K562 (cell line): ENCODE measurements around the gene ADI1. TPM values are rescaled to one million over a fixed set of nuclear protein-coding genes. Genes with fewer than 3 reads are reported as not detected.

ENCODE experiments used
- CREB1 ChIP-seq, 2 experiments: sonication (generic) in 1 of 2; formaldehyde crosslinking in 1 of 2; IDR thresholded peaks; 2 replicates each; pipeline versions ENCODE4 v1.6.1 to v1.8.0; 2012 to 2022; ENCODE audit warnings: inconsistent platforms in 1 of 2, mild to moderate bottlenecking in 1 of 2, missing genetic modification reagents in 1 of 2, moderate library complexity in 1 of 2
- ELF4 ChIP-seq: fragments of 450-650 bp; formaldehyde crosslinking; IDR thresholded peaks from 2 replicates; pipeline ENCODE4 v1.4.0; 2022; ENCODE audit warnings: missing genetic modification characterization
- GTF2E2 ChIP-seq: fragments of 200-800 bp; sonication (Bioruptor generic); IDR thresholded peaks from 2 replicates; pipeline ENCODE4 v1.6.1; 2016; ENCODE audit warnings: missing genetic modification characterization, missing compliant biosample characterization
- HMGN3 ChIP-seq: IDR thresholded peaks from 2 replicates; pipeline ENCODE4 v1.6.1; 2011; ENCODE audit warnings: borderline replicate concordance, low read depth, mild to moderate bottlenecking, mixed read lengths, low read length; ENCODE audit not compliant: insufficient read length; ENCODE audit errors: extremely low read depth
- KDM1A ChIP-seq, 2 experiments: fragments of 450-650 bp; IDR thresholded peaks; 2 replicates each; pipeline ENCODE4 v1.6.1; 2016; ENCODE audit warnings: mild to moderate bottlenecking in 2 of 2
- MAFG ChIP-seq: fragments of 450-650 bp; conservative IDR thresholded peaks from 2 replicates; pipeline ENCODE4 v1.6.1; 2016; ENCODE audit warnings: missing genetic modification characterization, missing compliant biosample characterization
- PCBP1 ChIP-seq: fragments of 200-400 bp; formaldehyde crosslinking; IDR thresholded peaks from 2 replicates; pipeline ENCODE4 v1.6.1; 2018; ENCODE audit warnings: mild to moderate bottlenecking, low read depth, low read length; ENCODE audit not compliant: poor library complexity, severe bottlenecking
- PRPF4 ChIP-seq: fragments of 200-400 bp; formaldehyde crosslinking; IDR thresholded peaks from one replicate; pipeline ENCODE4 v1.6.1; 2017; ENCODE audit warnings: low read length, low read depth, mild to moderate bottlenecking; ENCODE audit not compliant: insufficient read depth, poor library complexity, severe bottlenecking
- SMAD3 ChIP-seq: fragments of 450-650 bp; formaldehyde crosslinking; conservative IDR thresholded peaks from 2 replicates; pipeline ENCODE4 v1.4.0; 2020; ENCODE audit warnings: mild to moderate bottlenecking
- SRF ChIP-seq, 2 experiments: fragments of 250-450, 450-650 bp in 1 of 2; sonication (Bioruptor Pico) in 1 of 2; sonication (generic) in 1 of 2; formaldehyde crosslinking; IDR thresholded peaks; 2 replicates each; pipeline versions ENCODE4 v1.5.0 to v1.5.1; 2020 to 2022; ENCODE audit warnings: mild to moderate bottlenecking in 1 of 2, missing genetic modification reagents in 1 of 2
- TAF7 ChIP-seq: fragments of 450-650 bp; IDR thresholded peaks from 2 replicates; pipeline ENCODE4 v1.6.1; 2016; ENCODE audit warnings: missing genetic modification characterization, missing compliant biosample characterization
- TEAD1 ChIP-seq, 2 experiments: fragments of 450-650 bp in 1 of 2; sonication (generic) in 1 of 2; formaldehyde crosslinking; IDR thresholded peaks; 2 replicates each; pipeline versions ENCODE4 v1.4.0 to v1.8.0; 2020 to 2022; ENCODE audit warnings: mild to moderate bottlenecking in 2 of 2, missing genetic modification reagents in 1 of 2
- TEAD4 ChIP-seq, 2 experiments: sonication (generic) in 1 of 2; formaldehyde crosslinking in 1 of 2; IDR thresholded peaks; 2 replicates each; pipeline versions ENCODE4 v1.6.1 to v1.8.0; 2012 to 2022; ENCODE audit warnings: borderline replicate concordance in 1 of 2, inconsistent platforms in 1 of 2, low read length in 1 of 2, mild to moderate bottlenecking in 1 of 2, missing genetic modification reagents in 1 of 2
- polyA plus RNA-seq, 8 experiments: library from polyadenylated mRNA; depleted of rRNA in 4 of 8; stranded (reverse) in 5 of 8; unstranded in 3 of 8; fragments of >200 nt; fragmentation: Nextera tagmentation in 2 of 8; fragmentation: Illumina TruSeq in 1 of 8; extraction: Ambion mirVana in 2 of 8; extraction: Trizol in 1 of 8; gene quantifications; 2 replicates each; pipeline versions ENCODE4 v1.2.1 to v1.2.3, GENCODE V29; 2011 to 2014; ENCODE audit warnings: inconsistent platforms in 1 of 8, missing spikeins in 1 of 8
- total RNA-seq, 7 experiments: library from RNA; depleted of rRNA in 6 of 7; stranded (reverse); fragments of >200 nt in 6 of 7; fragmentation: Illumina TruSeq in 2 of 7; extraction: Trizol in 2 of 7; gene quantifications; 2 replicates each; pipeline versions ENCODE4 v1.2.1 to v1.2.3, GENCODE V29; 2011 to 2021; ENCODE audit warnings: low replicate concordance in 1 of 7
- TF ChIP-seq, protein P1 (sequence below), 2 experiments: fragments of 450-650 bp; IDR thresholded peaks; 2 replicates each; pipeline ENCODE4 v1.6.1; 2016; ENCODE audit warnings: mild to moderate bottlenecking in 2 of 2, borderline replicate concordance in 1 of 2, low read depth in 1 of 2, moderate library complexity in 1 of 2
- TF ChIP-seq, protein P2 (sequence below): fragments of 250-450 bp; sonication (Bioruptor Pico); IDR thresholded peaks from 2 replicates; pipeline ENCODE4 v1.9.0; 2021; ENCODE audit warnings: mild to moderate bottlenecking
- TF ChIP-seq, protein P3 (sequence below): fragments of 250-450 bp; sonication (Bioruptor Pico); IDR thresholded peaks from 2 replicates; pipeline ENCODE4 v1.6.1; 2021; ENCODE audit warnings: mild to moderate bottlenecking

ADI1 gene
- total and polyA plus RNA-seq, 9 of the 15 experiments (the other 6 are each of a cell fraction or from before 2014, with no cell fraction given) = 6.1 to 51.0 (median 27.1) TPM

DNA sequence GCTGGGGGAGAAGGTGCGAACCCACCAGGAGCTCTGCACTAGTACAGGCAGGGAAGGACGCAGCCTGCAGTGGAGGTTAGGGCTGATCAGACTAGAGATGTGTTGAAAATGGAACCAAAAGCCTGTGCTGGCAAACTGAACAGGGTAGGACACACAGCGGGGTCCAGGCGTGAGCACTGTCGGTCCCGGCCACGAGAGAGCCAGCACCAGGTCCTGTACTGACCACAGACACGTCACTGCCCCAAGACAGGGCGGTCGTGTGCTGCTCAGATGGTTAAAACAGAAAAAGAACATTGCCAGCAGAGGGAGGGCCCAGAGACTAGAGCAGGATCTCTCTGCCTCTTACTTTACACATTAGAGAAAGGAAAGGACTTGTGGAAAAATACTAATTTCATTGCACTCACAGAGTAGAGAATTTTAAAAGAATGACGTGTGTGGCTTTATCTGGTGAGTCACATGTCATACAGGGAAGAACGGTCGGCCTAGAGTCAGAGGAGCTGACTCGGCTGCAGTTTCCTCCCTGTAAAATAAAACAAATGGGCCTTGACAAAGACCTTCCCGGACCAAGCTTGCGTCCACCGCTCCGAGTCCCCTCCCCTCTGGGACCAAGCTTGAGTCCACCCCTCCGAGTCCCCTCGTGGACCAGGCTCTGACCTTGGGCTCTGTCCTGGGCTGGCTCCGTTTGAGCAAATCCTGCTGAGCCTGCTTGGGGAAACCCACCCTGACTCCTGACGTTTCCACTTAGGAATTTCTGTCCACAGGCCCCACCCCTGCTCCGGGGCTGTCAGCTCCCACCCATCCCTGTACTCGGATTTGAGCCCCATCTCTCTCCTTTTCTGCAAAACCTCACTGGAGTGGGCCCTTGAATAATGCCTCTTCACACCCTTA lies 16.7 kb upstream of the ADI1 start (continued):
- TF ChIP-seq TEAD4 (IDR thresholded peaks at IDR 0.05; ENCODE audit: low read length) (peak; percentile 18; the same call in 1 of the 2 replicates), TEAD4 (CRISPR knock-in tag; IDR thresholded peaks at IDR 0.05; ENCODE audit: borderline replicate concordance) (no peak), MAFG (tag) (0 out of 2 replicates have a peak, but pooled peaks have one; percentile 12), PCBP1 (no peak), HMGN3 (no peak), SMAD3 (CRISPR knock-in tag) (no peak), GTF2E2 (no peak), SRF (CRISPR knock-in tag; IDR thresholded peaks at IDR 0.05) (no peak), ELF4 (no peak), CREB1 (IDR thresholded peaks at IDR 0.05) (0 out of 2 replicates have a peak, but pooled peaks have one; percentile 39), CREB1 (CRISPR knock-in tag; IDR thresholded peaks at IDR 0.05) (peak; percentile 79), PRPF4 (no peak), TAF7 (tag) (no peak), KDM1A (IDR thresholded peaks at IDR 0.05) (no peak), TEAD1 (CRISPR knock-in tag; IDR thresholded peaks at IDR 0.05) (no peak)
- TF ChIP-seq, protein P1, sequence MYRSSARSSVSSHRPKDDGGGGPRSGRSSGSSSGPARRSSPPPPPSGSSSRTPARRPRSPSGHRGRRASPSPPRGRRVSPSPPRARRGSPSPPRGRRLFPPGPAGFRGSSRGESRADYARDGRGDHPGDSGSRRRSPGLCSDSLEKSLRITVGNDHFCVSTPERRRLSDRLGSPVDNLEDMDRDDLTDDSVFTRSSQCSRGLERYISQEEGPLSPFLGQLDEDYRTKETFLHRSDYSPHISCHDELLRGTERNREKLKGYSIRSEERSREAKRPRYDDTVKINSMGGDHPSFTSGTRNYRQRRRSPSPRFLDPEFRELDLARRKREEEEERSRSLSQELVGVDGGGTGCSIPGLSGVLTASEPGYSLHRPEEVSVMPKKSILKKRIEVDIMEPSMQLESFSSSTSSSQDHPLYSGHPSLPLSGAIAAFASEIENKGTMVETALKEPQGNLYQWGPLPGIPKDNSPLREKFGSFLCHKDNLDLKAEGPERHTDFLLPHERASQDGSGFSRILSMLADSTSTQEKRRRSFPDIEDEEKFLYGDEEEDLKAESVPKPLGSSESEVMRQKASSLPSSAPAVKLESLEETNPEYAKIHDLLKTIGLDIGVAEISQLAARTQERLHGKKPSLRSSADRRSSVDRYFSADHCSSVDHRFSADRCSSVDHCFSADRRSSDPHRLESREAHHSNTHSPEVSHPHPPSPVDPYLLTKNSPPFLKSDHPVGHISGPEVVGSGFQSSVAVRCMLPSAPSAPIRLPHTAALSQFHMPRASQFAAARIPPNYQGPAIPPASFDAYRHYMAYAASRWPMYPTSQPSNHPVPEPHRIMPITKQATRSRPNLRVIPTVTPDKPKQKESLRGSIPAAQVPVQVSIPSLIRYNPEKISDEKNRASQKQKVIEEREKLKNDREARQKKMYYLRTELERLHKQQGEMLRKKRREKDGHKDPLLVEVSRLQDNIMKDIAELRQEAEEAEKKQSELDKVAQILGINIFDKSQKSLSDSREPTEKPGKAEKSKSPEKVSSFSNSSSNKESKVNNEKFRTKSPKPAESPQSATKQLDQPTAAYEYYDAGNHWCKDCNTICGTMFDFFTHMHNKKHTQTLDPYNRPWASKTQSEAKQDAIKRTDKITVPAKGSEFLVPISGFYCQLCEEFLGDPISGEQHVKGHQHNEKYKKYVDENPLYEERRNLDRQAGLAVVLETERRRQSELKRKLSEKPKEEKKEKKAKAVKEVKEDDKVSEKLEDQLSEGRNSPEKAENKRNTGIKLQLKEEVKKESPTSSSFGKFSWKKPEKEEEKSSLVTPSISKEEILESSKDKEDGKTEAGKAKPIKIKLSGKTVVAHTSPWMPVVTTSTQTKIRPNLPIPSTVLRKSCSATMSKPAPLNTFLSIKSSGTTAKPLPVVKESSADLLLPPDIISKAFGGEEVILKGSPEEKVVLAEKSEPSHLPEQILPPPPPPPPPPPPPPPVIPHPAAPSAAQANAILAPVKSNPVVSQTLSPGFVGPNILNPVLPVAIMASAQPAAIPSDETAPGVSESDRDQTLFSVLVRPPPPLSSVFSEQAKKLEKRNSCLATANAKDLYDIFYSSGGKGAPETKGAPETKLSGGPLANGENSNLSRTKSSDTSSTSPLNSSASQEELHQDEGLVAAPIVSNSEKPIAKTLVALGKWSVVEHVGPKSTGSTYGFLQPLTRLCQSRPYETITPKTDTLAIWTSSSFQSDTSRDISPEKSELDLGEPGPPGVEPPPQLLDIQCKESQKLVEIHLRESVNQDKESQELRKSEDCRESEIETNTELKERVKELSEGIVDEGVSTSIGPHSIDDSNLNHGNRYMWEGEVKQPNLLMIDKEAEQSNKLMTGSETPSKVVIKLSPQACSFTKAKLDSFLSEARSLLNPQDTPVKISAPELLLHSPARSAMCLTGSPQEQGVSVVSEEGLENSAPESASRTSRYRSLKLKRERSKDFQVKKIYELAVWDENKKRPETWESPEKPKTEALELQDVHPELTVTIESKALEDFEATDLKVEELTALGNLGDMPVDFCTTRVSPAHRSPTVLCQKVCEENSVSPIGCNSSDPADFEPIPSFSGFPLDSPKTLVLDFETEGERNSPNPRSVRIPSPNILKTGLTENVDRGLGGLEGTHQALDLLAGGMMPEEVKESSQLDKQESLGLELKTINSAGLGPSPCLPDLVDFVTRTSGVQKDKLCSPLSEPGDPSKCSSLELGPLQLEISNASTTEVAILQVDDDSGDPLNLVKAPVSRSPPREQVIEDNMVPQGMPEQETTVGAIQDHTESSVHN (IDR thresholded peaks at IDR 0.05; ENCODE audit: borderline replicate concordance in 1 of 2, low read depth in 1 of 2) = no peak
- TF ChIP-seq, protein P2, sequence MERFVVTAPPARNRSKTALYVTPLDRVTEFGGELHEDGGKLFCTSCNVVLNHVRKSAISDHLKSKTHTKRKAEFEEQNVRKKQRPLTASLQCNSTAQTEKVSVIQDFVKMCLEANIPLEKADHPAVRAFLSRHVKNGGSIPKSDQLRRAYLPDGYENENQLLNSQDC (CRISPR knock-in tag) = no peak
- TF ChIP-seq, protein P3, sequence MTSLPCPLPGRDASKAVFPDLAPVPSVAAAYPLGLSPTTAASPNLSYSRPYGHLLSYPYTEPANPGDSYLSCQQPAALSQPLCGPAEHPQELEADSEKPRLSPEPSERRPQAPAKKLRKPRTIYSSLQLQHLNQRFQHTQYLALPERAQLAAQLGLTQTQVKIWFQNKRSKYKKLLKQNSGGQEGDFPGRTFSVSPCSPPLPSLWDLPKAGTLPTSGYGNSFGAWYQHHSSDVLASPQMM (CRISPR knock-in tag) = no peak
